HEK293 (cell line): ENCODE measurements around the gene EPS8L3.

Experiments
- KLF1 ChIP-seq: fragments of 450-650 bp; formaldehyde crosslinking; IDR thresholded peaks from 2 replicates; pipeline ENCODE4 v1.5.1; 2016; ENCODE audit warnings: missing biosample characterization, missing genetic modification characterization
- KLF16 ChIP-seq: fragments of 450-650 bp; formaldehyde crosslinking; IDR thresholded peaks from 2 replicates; pipeline ENCODE4 v1.5.1; 2017; ENCODE audit warnings: missing biosample characterization, missing genetic modification characterization
- KLF9 ChIP-seq: fragments of 450-650 bp; formaldehyde crosslinking; IDR thresholded peaks from 2 replicates; pipeline ENCODE4 v1.5.1; 2016; ENCODE audit warnings: missing biosample characterization, missing genetic modification characterization, low read depth
- MEIS1 ChIP-seq: sonication (generic); formaldehyde crosslinking; IDR thresholded peaks from 2 replicates; pipeline ENCODE4 v1.8.1; 2022; ENCODE audit warnings: missing genetic modification reagents, mild to moderate bottlenecking, borderline replicate concordance
- REPIN1 ChIP-seq: fragments of 450-650 bp; formaldehyde crosslinking; IDR thresholded peaks from 2 replicates; pipeline ENCODE4 v1.5.1; 2017; ENCODE audit warnings: missing biosample characterization, missing genetic modification characterization, low read depth
- SP2 ChIP-seq: fragments of 450-650 bp; formaldehyde crosslinking; IDR thresholded peaks from 2 replicates; pipeline ENCODE4 v1.5.1; 2016; ENCODE audit warnings: missing biosample characterization, missing genetic modification characterization
- YY1 ChIP-seq: fragments of 450-650 bp; formaldehyde crosslinking; IDR thresholded peaks from 2 replicates; pipeline ENCODE4 v1.5.1; 2018; ENCODE audit warnings: missing biosample characterization, missing genetic modification characterization
- ZNF169 ChIP-seq: fragments of 450-650 bp; formaldehyde crosslinking; IDR thresholded peaks from 2 replicates; pipeline ENCODE4 v1.5.1; 2016; ENCODE audit warnings: missing biosample characterization, missing genetic modification characterization
- ZNF292 ChIP-seq: fragments of 450-650 bp; formaldehyde crosslinking; IDR thresholded peaks from 2 replicates; pipeline ENCODE4 v1.5.1; 2016; ENCODE audit warnings: low read depth, missing biosample characterization, missing genetic modification characterization, borderline replicate concordance
- ZNF366 ChIP-seq: fragments of 450-650 bp; formaldehyde crosslinking; conservative IDR thresholded peaks from 2 replicates; pipeline ENCODE4 v1.5.1; 2016; ENCODE audit warnings: missing biosample characterization, missing genetic modification characterization
- ZNF501 ChIP-seq: fragments of 450-650 bp; formaldehyde crosslinking; IDR thresholded peaks from 2 replicates; pipeline ENCODE4 v1.5.1; 2016; ENCODE audit warnings: missing biosample characterization, missing genetic modification characterization
- TF ChIP-seq, protein P1 (sequence below): fragments of 450-650 bp; formaldehyde crosslinking; IDR thresholded peaks from 2 replicates; pipeline ENCODE4 v1.5.1; 2016; ENCODE audit warnings: missing biosample characterization, missing genetic modification characterization
- TF ChIP-seq, protein P2 (sequence below): fragments of 450-650 bp; IDR thresholded peaks from 2 replicates; pipeline ENCODE4 v1.5.1; 2018; ENCODE audit warnings: missing biosample characterization, missing genetic modification characterization

DNA sequence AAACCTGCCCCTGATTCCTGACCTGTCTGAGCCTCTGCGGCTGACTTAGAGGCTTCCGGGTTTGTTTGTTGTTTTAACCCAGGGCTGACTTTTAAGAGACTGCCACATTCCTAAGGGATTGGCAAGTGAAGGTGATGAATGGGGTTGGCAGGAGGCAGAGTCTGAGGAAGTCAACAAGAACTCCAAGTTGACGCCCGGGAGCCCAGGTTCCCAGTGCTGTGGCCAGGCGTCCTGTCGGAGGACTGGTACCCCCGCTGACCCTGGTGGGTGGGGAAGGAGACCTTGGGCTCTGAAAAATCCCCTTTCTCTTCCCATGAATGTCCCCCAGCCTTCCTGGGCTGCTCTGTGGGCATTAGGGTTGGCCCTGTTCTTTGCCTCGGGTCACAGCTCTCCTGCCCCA is 19.7 kb upstream of the EPS8L3 start:
- TF ChIP-seq, protein P1, sequence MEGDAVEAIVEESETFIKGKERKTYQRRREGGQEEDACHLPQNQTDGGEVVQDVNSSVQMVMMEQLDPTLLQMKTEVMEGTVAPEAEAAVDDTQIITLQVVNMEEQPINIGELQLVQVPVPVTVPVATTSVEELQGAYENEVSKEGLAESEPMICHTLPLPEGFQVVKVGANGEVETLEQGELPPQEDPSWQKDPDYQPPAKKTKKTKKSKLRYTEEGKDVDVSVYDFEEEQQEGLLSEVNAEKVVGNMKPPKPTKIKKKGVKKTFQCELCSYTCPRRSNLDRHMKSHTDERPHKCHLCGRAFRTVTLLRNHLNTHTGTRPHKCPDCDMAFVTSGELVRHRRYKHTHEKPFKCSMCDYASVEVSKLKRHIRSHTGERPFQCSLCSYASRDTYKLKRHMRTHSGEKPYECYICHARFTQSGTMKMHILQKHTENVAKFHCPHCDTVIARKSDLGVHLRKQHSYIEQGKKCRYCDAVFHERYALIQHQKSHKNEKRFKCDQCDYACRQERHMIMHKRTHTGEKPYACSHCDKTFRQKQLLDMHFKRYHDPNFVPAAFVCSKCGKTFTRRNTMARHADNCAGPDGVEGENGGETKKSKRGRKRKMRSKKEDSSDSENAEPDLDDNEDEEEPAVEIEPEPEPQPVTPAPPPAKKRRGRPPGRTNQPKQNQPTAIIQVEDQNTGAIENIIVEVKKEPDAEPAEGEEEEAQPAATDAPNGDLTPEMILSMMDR (tag by site-specific recombination), result no peak
- TF ChIP-seq ZNF501 (tag by site-specific recombination), result no peak
- TF ChIP-seq KLF16 (tag by site-specific recombination), result no peak
- no peak for TF ChIP-seq SP2 (tag by site-specific recombination)
- TF ChIP-seq, protein P2, sequence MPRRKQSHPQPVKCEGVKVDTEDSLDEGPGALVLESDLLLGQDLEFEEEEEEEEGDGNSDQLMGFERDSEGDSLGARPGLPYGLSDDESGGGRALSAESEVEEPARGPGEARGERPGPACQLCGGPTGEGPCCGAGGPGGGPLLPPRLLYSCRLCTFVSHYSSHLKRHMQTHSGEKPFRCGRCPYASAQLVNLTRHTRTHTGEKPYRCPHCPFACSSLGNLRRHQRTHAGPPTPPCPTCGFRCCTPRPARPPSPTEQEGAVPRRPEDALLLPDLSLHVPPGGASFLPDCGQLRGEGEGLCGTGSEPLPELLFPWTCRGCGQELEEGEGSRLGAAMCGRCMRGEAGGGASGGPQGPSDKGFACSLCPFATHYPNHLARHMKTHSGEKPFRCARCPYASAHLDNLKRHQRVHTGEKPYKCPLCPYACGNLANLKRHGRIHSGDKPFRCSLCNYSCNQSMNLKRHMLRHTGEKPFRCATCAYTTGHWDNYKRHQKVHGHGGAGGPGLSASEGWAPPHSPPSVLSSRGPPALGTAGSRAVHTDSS (tag by site-specific recombination), result no peak
- TF ChIP-seq ZNF292 (tag by site-specific recombination), result no peak
- no peak for TF ChIP-seq KLF9 (tag by site-specific recombination)
- TF ChIP-seq ZNF169 (tag by site-specific recombination), result no peak
- no peak for TF ChIP-seq MEIS1 (CRISPR knock-in tag)
- no peak for TF ChIP-seq ZNF366 (tag by site-specific recombination)
- TF ChIP-seq YY1 (tag by site-specific recombination), result no peak
- no peak for TF ChIP-seq REPIN1
- no peak for TF ChIP-seq KLF1 (tag by site-specific recombination)
